Cardiac fibroblast (primary cell): ENCODE results near the gene TDRD10.

Experiments
- DNase-seq, 2 donors: peaks; one replicate each; pipeline versions ENCODE4 v3.0.0 to v3.0.0-alpha.2; 2010; ENCODE audit warnings: low read depth in 2 of 2
- H3K4me3 ChIP-seq, 2 donors: replicated peaks in 1 of 2; 1 replicate in 1 of 2; 2 replicates in 1 of 2; pipeline ENCODE4 v1.5.1; 2011; ENCODE audit warnings: low read depth in 2 of 2, low read length in 2 of 2, mild to moderate bottlenecking in 2 of 2, moderate library complexity in 1 of 2
- CTCF ChIP-seq: IDR thresholded peaks from one replicate; pipeline ENCODE4 v1.5.1; 2011; ENCODE audit warnings: low read depth, mild to moderate bottlenecking, low read length, inconsistent platforms

The TDRD10 gene

GRCh38 chr1:154577346-154578057 lies 75.5 kb downstream of the TDRD10 start:
- TF ChIP-seq CTCF = no peak
- no peak for DNase-seq
- no peak overlapping the region for H3K4me3 ChIP-seq

GRCh38 chr1:154578058-154578418 lies 76.0 kb downstream of the TDRD10 start:
- no peak for TF ChIP-seq CTCF
- DNase-seq = peak in 1 of 2 donors; percentile 30
- H3K4me3 ChIP-seq = no peak overlapping the region

GRCh38 chr1:154579374-154579773 lies 77.4 kb downstream of the TDRD10 start:
- no peak for TF ChIP-seq CTCF
- DNase-seq = no peak
- H3K4me3 ChIP-seq = no peak overlapping the region

GRCh38 chr1:154581766-154582165 lies 79.7 kb downstream of the TDRD10 start:
- H3K4me3 ChIP-seq = no peak overlapping the region
- no peak for TF ChIP-seq CTCF
- no peak for DNase-seq

GRCh38 chr1:154582885-154583284 lies 80.9 kb downstream of the TDRD10 start:
- H3K4me3 ChIP-seq = no peak overlapping the region
- no peak for TF ChIP-seq CTCF

GRCh38 chr1:154583773-154584172 lies 81.8 kb downstream of the TDRD10 start:
- TF ChIP-seq CTCF = no peak
- peak; percentile 36 to 74 for DNase-seq

More at GRCh38 chr1:154582885-154583284, 80.9 kb downstream of the TDRD10 start:
- DNase-seq = no peak

More at GRCh38 chr1:154583773-154584172, 81.8 kb downstream of the TDRD10 start:
- H3K4me3 ChIP-seq = no peak overlapping the region
